NCI-H1417 treated with DMSO at 0.1 percent for 48 hours (cell line): ENCODE measurements around the gene C1orf21.

Source experiments
- DNase-seq: peaks from one replicate; lab custom pipeline; 2025; lab: John Stamatoyannopoulos, UW

C1orf21 gene

GRCh38 chr1:184630679-184631060 lies 243.8 kb downstream of the C1orf21 start:
- DNase-seq, result no peak

GRCh38 chr1:184632415-184633175 lies 245.8 kb downstream of the C1orf21 start:
- DNase-seq, result no peak

- DNase-seq, result no peak
These were observed 247.0 kb downstream of the C1orf21 start for GRCh38 chr1:184633785-184634184.

- DNase-seq, result no peak
These were observed 247.5 kb downstream of the C1orf21 start for GRCh38 chr1:184634296-184634695.

- DNase-seq, result no peak
These were observed 248.6 kb downstream of the C1orf21 start for GRCh38 chr1:184635347-184635979.

- DNase-seq, result no peak
These were observed 249.2 kb downstream of the C1orf21 start for GRCh38 chr1:184635980-184636431.

- DNase-seq, result no peak
These were observed 250.9 kb downstream of the C1orf21 start for GRCh38 chr1:184637664-184638240.

GRCh38 chr1:184639205-184639604 lies 252.4 kb downstream of the C1orf21 start:
- DNase-seq, result no peak

GRCh38 chr1:184640505-184640904 lies 253.7 kb downstream of the C1orf21 start:
- no peak for DNase-seq

GRCh38 chr1:184641894-184642293 lies 255.1 kb downstream of the C1orf21 start:
- DNase-seq, result no peak

GRCh38 chr1:184643661-184644060 lies 256.8 kb downstream of the C1orf21 start:
- no peak for DNase-seq

- no peak for DNase-seq
These were observed 257.9 kb downstream of the C1orf21 start for GRCh38 chr1:184644771-184645170.

GRCh38 chr1:184646178-184646701 lies 259.4 kb downstream of the C1orf21 start:
- DNase-seq, result no peak

GRCh38 chr1:184646824-184647223 lies 260.0 kb downstream of the C1orf21 start:
- DNase-seq, result no peak

GRCh38 chr1:184647471-184647870 lies 260.6 kb downstream of the C1orf21 start:
- no peak for DNase-seq

GRCh38 chr1:184648160-184648855 lies 261.5 kb downstream of the C1orf21 start:
- DNase-seq, result no peak

- DNase-seq, result no peak
These were observed 262.0 kb downstream of the C1orf21 start for GRCh38 chr1:184648856-184649201.

GRCh38 chr1:184649451-184649888 lies 262.6 kb downstream of the C1orf21 start:
- DNase-seq, result no peak

- DNase-seq, result no peak
These were observed 263.5 kb downstream of the C1orf21 start for GRCh38 chr1:184650177-184650866.

- DNase-seq, result no peak
These were observed 268.4 kb downstream of the C1orf21 start for GRCh38 chr1:184655185-184655584.

- DNase-seq, result no peak
These were observed 269.4 kb downstream of the C1orf21 start for GRCh38 chr1:184656221-184656620.

GRCh38 chr1:184658055-184658454 lies 271.2 kb downstream of the C1orf21 start:
- DNase-seq, result no peak
